Measurements from ENCODE around the gene PITPNC1. TPM values are rescaled to one million over a fixed set of nuclear protein-coding genes. Genes with fewer than 3 reads are reported as not detected.
"Not testable (repeated sequence)": the region's sequence is repeated elsewhere in the genome, so short reads cannot be mapped to it uniquely, and the experiment has no call there.

Gene PITPNC1
- total RNA-seq, 1 experiment from 2014 or later, result 37.5 TPM

GRCh38 chr17:67332162-67332508 lies 44.9 kb upstream of the PITPNC1 start:
- H2BK120ac ChIP-seq (ENCODE audit: low read depth, low read length, poor library complexity, severe bottlenecking); H3K9me3 ChIP-seq (ENCODE audit: control insufficient read depth, low read depth, low read length); H2AFZ ChIP-seq (ENCODE audit: low read length); H3K4me3 Mint-ChIP-seq; H3K27ac ChIP-seq (ENCODE audit: insufficient read length, low read depth, low read length); H3K18ac ChIP-seq (ENCODE audit: insufficient read length, low read depth, low read length); H3K4ac ChIP-seq (ENCODE audit: low read depth, low read length); H3K79me2 ChIP-seq (ENCODE audit: insufficient read depth, low read length); H2BK5ac ChIP-seq (ENCODE audit: insufficient read length, low read length); H3K23ac ChIP-seq (ENCODE audit: insufficient read length, low read depth, low read length); H3K9ac ChIP-seq (ENCODE audit: extremely low read depth, insufficient read length, low read length); H3K4me2 ChIP-seq (ENCODE audit: insufficient read depth, insufficient read length, low read length); H3K14ac ChIP-seq (ENCODE audit: insufficient read depth, low read length); H4K5ac ChIP-seq (ENCODE audit: insufficient read length, low read depth, low read length); H2AK5ac ChIP-seq (ENCODE audit: insufficient read length, low read length); DNase-seq; H2BK15ac ChIP-seq (ENCODE audit: low read depth, low read length); H3T11ph ChIP-seq (ENCODE audit: low read length); H3K23me2 ChIP-seq (ENCODE audit: insufficient read length, low read depth, low read length, poor library complexity, severe bottlenecking); H2BK12ac ChIP-seq (ENCODE audit: insufficient read length, low read depth, low read length); H3K27ac Mint-ChIP-seq; H3K4me1 ChIP-seq (ENCODE audit: insufficient read depth, low read length); H4K91ac ChIP-seq (ENCODE audit: insufficient read length, low read depth, low read length); H3K79me1 ChIP-seq (ENCODE audit: insufficient read depth, low read depth, low read length, poor library complexity, severe bottlenecking); H4K20me1 ChIP-seq (ENCODE audit: control insufficient read depth, insufficient read depth, insufficient read length); H2BK20ac ChIP-seq (ENCODE audit: low read depth, low read length, poor library complexity, severe bottlenecking); H3K27me3 ChIP-seq (ENCODE audit: insufficient read depth, low read length); H3K56ac ChIP-seq (ENCODE audit: insufficient read length, low read depth, low read length); H4K8ac ChIP-seq (replicated peaks; ENCODE audit: insufficient read length, low read depth, low read length); H3K27me3 Mint-ChIP-seq (ENCODE audit: low read depth): not testable (repeated sequence)
- H3K4me1 Mint-ChIP-seq, result peaks cover 8 to 10% of the 10 kb centered on the region in 2 experiments
- no CpG with 5 or more reads among the region's 1 CpG for WGBS (ENCODE audit: extremely low coverage, insufficient read length, low lambda C conversion rate)
- H3K36me3 Mint-ChIP-seq (ENCODE audit: insufficient read depth in 1 of 3, low read depth in 3 of 3), result peaks cover 0 to 13% (median 5%) of the 10 kb centered on the region in 3 experiments; a peak in 2 of 7 replicates
- H3K9me3 Mint-ChIP-seq, result peaks cover 13 to 17% of the 10 kb centered on the region in 2 experiments; a peak in 4 of 5 replicates

All from H9 (cell line).